ENCODE measurements around the gene CDC14B.

DNA sequence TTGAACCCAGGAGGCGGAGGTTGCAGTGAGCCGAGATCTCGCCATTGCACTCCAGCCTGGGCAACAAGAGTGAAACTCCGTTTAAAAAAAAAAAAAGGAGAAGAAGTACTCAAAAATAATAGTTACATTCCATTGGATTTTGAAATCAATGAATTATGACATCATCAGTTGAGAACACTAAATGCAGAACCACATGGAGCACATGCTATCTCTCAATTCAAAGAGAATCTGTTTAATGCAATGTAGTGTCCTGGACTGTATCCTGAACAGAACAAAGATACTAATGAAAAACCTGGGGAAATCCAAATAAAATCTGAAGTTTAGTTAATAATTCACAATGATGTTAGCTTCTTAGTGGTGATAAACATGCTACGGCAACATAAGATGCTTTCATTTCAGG, 20.3 kb downstream of the CDC14B start:
- TF ChIP-seq, protein P1, sequence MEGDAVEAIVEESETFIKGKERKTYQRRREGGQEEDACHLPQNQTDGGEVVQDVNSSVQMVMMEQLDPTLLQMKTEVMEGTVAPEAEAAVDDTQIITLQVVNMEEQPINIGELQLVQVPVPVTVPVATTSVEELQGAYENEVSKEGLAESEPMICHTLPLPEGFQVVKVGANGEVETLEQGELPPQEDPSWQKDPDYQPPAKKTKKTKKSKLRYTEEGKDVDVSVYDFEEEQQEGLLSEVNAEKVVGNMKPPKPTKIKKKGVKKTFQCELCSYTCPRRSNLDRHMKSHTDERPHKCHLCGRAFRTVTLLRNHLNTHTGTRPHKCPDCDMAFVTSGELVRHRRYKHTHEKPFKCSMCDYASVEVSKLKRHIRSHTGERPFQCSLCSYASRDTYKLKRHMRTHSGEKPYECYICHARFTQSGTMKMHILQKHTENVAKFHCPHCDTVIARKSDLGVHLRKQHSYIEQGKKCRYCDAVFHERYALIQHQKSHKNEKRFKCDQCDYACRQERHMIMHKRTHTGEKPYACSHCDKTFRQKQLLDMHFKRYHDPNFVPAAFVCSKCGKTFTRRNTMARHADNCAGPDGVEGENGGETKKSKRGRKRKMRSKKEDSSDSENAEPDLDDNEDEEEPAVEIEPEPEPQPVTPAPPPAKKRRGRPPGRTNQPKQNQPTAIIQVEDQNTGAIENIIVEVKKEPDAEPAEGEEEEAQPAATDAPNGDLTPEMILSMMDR (IDR thresholded peaks at IDR 0.05; ENCODE audit: low read depth, low read length, missing input control) = no peak
- TF ChIP-seq RXRA (IDR thresholded peaks at IDR 0.05) = peak in 1 of 2 donors; percentile 11
- peak in 1 of 2 donors; percentile 9 for TF ChIP-seq RAD21 (IDR thresholded peaks at IDR 0.05)

All from liver (tissue), 3 donors.